HG03139 (cell line): ENCODE measurements around the gene STRN4.

Source experiments
- ATAC-seq: cut with Tn5 transposase; IDR thresholded peaks from one replicate; pipeline ENCODE4 v1.9.1; 2021; ENCODE audit not compliant: unreplicated experiment

The STRN4 gene

GRCh38 chr19:46744005-46744691 is 2.1 kb downstream of the STRN4 start:
- ATAC-seq: no peak

GRCh38 chr19:46742926-46743480 is 3.2 kb downstream of the STRN4 start:
- ATAC-seq: no peak

- no peak for ATAC-seq
Observed at GRCh38 chr19:46741447-46741846, 4.8 kb downstream of the STRN4 start.

- ATAC-seq: no peak
Observed at GRCh38 chr19:46739290-46739771, 6.9 kb downstream of the STRN4 start.

GRCh38 chr19:46737761-46738171 is 8.5 kb downstream of the STRN4 start:
- ATAC-seq: no peak

GRCh38 chr19:46737298-46737654 is 9.0 kb downstream of the STRN4 start:
- no peak for ATAC-seq

GRCh38 chr19:46736531-46737297 is 9.5 kb downstream of the STRN4 start:
- no peak for ATAC-seq

- no peak for ATAC-seq
Observed at GRCh38 chr19:46733690-46734292, 12.5 kb downstream of the STRN4 start.

- ATAC-seq: no peak
Observed at GRCh38 chr19:46732966-46733689, 13.1 kb downstream of the STRN4 start.

- ATAC-seq: no peak
Observed at GRCh38 chr19:46732172-46732938, 13.9 kb downstream of the STRN4 start.

- no peak for ATAC-seq
Observed at GRCh38 chr19:46731584-46731983, 14.7 kb downstream of the STRN4 start.

- ATAC-seq: no peak
Observed at GRCh38 chr19:46731007-46731501, 15.2 kb downstream of the STRN4 start.

- no peak for ATAC-seq
Observed at GRCh38 chr19:46730595-46730994, 15.7 kb downstream of the STRN4 start.

- ATAC-seq: no peak
Observed at GRCh38 chr19:46730187-46730586, 16.1 kb downstream of the STRN4 start.

GRCh38 chr19:46729696-46730095 is 16.6 kb downstream of the STRN4 start:
- ATAC-seq: no peak

GRCh38 chr19:46728693-46729339 is 17.4 kb downstream of the STRN4 start:
- ATAC-seq: no peak

GRCh38 chr19:46728208-46728607 is 18.0 kb downstream of the STRN4 start:
- ATAC-seq: no peak

GRCh38 chr19:46727757-46728156 is 18.5 kb downstream of the STRN4 start:
- ATAC-seq: no peak

- no peak for ATAC-seq
Observed at GRCh38 chr19:46726971-46727501, 19.2 kb downstream of the STRN4 start.
